Measurements from ENCODE around the gene ACD.

GRCh38 chr16:67647111-67647651, 12.9 kb downstream of the ACD start:
- TF ChIP-seq CTCF (IDR thresholded peaks at IDR 0.05) (no peak), JUN (CRISPR knock-in tag; IDR thresholded peaks at IDR 0.05) (no peak), GRHL2 (CRISPR knock-in tag; IDR thresholded peaks at IDR 0.05; ENCODE audit: insufficient replicate concordance, severe bottlenecking) (no peak), EMX1 (CRISPR knock-in tag; IDR thresholded peaks at IDR 0.05) (no peak), ARID4B (CRISPR knock-in tag; IDR thresholded peaks at IDR 0.05; ENCODE audit: borderline replicate concordance) (no peak), ZNF416 (CRISPR knock-in tag; IDR thresholded peaks at IDR 0.05) (no peak), NR1H2 (CRISPR knock-in tag; IDR thresholded peaks at IDR 0.05) (no peak), AFF4 (CRISPR knock-in tag; IDR thresholded peaks at IDR 0.05; ENCODE audit: borderline replicate concordance) (no peak)

Measured in WTC11 (cell line).